Esophagus muscularis mucosa (tissue), 3 donors: ENCODE data around the gene NDUFV2.

Experiments
- POLR2A ChIP-seq: fragments of 450-650 bp; IDR thresholded peaks from one replicate; pipeline ENCODE4 v1.6.1; 2017; ENCODE audit warnings: antibody characterized with exemption, moderate library complexity, mild to moderate bottlenecking, low read depth
- TF ChIP-seq, protein P1 (sequence below), 3 experiments: fragments of 200-600 bp in 2 of 3; fragments of 450-650 bp in 1 of 3; sonication (generic) in 2 of 3; IDR thresholded peaks; one replicate each; pipeline ENCODE4 v1.5.1; 2017 to 2019; ENCODE audit warnings: antibody characterized with exemption in 3 of 3, mild to moderate bottlenecking in 2 of 3, moderate library complexity in 1 of 3

DNA sequence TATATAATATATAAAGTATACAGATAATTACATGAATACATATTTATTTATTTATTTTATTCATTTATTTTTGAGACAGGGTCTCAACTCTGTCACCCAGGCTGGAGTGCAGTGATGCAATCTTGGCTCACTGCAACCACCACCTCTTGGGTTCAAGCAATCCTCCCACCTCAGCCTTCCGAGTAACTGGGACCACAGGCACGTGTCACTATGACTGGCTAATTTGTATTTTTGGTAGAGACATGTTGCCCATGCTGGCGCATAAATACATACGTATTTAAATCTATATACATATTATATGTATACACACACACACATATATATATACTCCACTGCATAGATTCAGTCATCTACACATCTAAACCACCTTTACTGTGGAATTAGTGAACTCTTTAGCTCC lies 20.6 kb upstream of the NDUFV2 start:
- TF ChIP-seq, protein P1, sequence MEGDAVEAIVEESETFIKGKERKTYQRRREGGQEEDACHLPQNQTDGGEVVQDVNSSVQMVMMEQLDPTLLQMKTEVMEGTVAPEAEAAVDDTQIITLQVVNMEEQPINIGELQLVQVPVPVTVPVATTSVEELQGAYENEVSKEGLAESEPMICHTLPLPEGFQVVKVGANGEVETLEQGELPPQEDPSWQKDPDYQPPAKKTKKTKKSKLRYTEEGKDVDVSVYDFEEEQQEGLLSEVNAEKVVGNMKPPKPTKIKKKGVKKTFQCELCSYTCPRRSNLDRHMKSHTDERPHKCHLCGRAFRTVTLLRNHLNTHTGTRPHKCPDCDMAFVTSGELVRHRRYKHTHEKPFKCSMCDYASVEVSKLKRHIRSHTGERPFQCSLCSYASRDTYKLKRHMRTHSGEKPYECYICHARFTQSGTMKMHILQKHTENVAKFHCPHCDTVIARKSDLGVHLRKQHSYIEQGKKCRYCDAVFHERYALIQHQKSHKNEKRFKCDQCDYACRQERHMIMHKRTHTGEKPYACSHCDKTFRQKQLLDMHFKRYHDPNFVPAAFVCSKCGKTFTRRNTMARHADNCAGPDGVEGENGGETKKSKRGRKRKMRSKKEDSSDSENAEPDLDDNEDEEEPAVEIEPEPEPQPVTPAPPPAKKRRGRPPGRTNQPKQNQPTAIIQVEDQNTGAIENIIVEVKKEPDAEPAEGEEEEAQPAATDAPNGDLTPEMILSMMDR (IDR thresholded peaks at IDR 0.05): no peak
- no peak for TF ChIP-seq POLR2A
